ENCODE measurements around the gene RBPMS2. TPM values are rescaled to one million over a fixed set of nuclear protein-coding genes. Genes with fewer than 3 reads are reported as not detected.

RBPMS2 gene
- polyA plus RNA-seq, 1 of the 3 experiments (the other 2 are of a cell fraction), result 6.5 TPM

DNA sequence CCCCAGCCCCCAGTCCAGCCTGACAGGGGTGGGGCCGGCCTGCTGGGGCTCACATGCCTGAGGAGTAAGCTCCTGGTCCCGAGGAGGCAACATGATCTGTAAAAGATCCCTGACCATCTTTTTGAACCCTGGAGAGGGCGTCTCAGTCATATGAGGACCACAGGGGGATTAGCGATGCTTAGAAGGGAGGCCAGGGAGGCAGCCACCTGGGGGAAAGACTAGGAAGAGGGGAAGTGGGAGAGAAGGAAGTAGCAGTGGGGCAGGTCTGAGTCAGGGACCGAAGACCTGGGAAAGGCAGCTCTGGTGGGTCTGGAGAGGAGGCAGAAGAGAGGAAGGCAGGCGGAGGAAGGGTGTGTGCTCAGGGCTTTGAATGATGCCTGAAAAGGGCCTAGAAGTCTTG is 31.1 kb upstream of the RBPMS2 start:
- CTCF ChIA-PET, result interaction anchor here (0.9 to 9.5 kb wide), 4 partner anchors 57 to 120 kb away, joined by 3 to 286 read pairs (median 30); no protein-coding TSS in a partner anchor
- H3K27me3 ChIP-seq (ENCODE audit: insufficient read depth), result no peaks in the 10 kb centered on the region

More for the DNA sequence above, 31.1 kb upstream of the RBPMS2 start:
- H3K9me2 ChIP-seq, result no peaks in the 10 kb centered on the region
- TF ChIP-seq ELF1 (IDR thresholded peaks at IDR 0.05), result no peak
- no peak for TF ChIP-seq MXI1 (IDR thresholded peaks at IDR 0.05; ENCODE audit: low read depth, low read length)
- TF ChIP-seq TCF12 (IDR thresholded peaks at IDR 0.05), result no peak
- no peak for TF ChIP-seq SMC3 (IDR thresholded peaks at IDR 0.05; ENCODE audit: low read depth, low read length)
- TF ChIP-seq, protein P1, sequence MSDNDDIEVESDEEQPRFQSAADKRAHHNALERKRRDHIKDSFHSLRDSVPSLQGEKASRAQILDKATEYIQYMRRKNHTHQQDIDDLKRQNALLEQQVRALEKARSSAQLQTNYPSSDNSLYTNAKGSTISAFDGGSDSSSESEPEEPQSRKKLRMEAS (IDR thresholded peaks at IDR 0.05; ENCODE audit: low read depth), result no peak
- TF ChIP-seq, protein P2, sequence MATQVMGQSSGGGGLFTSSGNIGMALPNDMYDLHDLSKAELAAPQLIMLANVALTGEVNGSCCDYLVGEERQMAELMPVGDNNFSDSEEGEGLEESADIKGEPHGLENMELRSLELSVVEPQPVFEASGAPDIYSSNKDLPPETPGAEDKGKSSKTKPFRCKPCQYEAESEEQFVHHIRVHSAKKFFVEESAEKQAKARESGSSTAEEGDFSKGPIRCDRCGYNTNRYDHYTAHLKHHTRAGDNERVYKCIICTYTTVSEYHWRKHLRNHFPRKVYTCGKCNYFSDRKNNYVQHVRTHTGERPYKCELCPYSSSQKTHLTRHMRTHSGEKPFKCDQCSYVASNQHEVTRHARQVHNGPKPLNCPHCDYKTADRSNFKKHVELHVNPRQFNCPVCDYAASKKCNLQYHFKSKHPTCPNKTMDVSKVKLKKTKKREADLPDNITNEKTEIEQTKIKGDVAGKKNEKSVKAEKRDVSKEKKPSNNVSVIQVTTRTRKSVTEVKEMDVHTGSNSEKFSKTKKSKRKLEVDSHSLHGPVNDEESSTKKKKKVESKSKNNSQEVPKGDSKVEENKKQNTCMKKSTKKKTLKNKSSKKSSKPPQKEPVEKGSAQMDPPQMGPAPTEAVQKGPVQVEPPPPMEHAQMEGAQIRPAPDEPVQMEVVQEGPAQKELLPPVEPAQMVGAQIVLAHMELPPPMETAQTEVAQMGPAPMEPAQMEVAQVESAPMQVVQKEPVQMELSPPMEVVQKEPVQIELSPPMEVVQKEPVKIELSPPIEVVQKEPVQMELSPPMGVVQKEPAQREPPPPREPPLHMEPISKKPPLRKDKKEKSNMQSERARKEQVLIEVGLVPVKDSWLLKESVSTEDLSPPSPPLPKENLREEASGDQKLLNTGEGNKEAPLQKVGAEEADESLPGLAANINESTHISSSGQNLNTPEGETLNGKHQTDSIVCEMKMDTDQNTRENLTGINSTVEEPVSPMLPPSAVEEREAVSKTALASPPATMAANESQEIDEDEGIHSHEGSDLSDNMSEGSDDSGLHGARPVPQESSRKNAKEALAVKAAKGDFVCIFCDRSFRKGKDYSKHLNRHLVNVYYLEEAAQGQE (IDR thresholded peaks at IDR 0.05; ENCODE audit: low read depth, low read length), result no peak
- TF ChIP-seq, protein P3, sequence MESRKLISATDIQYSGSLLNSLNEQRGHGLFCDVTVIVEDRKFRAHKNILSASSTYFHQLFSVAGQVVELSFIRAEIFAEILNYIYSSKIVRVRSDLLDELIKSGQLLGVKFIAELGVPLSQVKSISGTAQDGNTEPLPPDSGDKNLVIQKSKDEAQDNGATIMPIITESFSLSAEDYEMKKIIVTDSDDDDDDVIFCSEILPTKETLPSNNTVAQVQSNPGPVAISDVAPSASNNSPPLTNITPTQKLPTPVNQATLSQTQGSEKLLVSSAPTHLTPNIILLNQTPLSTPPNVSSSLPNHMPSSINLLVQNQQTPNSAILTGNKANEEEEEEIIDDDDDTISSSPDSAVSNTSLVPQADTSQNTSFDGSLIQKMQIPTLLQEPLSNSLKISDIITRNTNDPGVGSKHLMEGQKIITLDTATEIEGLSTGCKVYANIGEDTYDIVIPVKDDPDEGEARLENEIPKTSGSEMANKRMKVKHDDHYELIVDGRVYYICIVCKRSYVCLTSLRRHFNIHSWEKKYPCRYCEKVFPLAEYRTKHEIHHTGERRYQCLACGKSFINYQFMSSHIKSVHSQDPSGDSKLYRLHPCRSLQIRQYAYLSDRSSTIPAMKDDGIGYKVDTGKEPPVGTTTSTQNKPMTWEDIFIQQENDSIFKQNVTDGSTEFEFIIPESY (IDR thresholded peaks at IDR 0.05; ENCODE audit: borderline replicate concordance, low read depth), result no peak
- TF ChIP-seq, protein P4, sequence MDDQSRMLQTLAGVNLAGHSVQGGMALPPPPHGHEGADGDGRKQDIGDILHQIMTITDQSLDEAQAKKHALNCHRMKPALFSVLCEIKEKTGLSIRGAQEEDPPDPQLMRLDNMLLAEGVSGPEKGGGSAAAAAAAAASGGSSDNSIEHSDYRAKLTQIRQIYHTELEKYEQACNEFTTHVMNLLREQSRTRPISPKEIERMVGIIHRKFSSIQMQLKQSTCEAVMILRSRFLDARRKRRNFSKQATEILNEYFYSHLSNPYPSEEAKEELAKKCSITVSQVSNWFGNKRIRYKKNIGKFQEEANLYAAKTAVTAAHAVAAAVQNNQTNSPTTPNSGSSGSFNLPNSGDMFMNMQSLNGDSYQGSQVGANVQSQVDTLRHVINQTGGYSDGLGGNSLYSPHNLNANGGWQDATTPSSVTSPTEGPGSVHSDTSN (IDR thresholded peaks at IDR 0.05), result no peak
- no peak for TF ChIP-seq FOSL2 (IDR thresholded peaks at IDR 0.05; ENCODE audit: borderline replicate concordance, low read depth)
- no peak for TF ChIP-seq GATA2 (CRISPR knock-in tag; IDR thresholded peaks at IDR 0.05)
- H3K79me2 ChIP-seq (ENCODE audit: insufficient read depth), result no peaks in the 10 kb centered on the region
- no peaks in the 10 kb centered on the region for H3F3A ChIP-seq (replicated peaks; ENCODE audit: insufficient read depth)
- WGBS (ENCODE audit: low lambda C conversion rate), result 73% methylated on average over 6 of the region's 6 CpGs
- no peak for DNase-seq
- no peak overlapping the region for H3K27ac ChIP-seq (ENCODE audit: low read depth in 2 of 2, low read length in 1 of 2)
- no peak overlapping the region for H3K9ac ChIP-seq
- no peaks in the 10 kb centered on the region for H3K36me3 ChIP-seq (replicated peaks in 1 of 2; ENCODE audit: control insufficient read depth in 1 of 2, insufficient read depth in 2 of 2, low read length in 1 of 2)
- H4K20me1 ChIP-seq (ENCODE audit: insufficient read depth), result no peaks in the 10 kb centered on the region
- H2AFZ ChIP-seq (ENCODE audit: low read depth), result no peak overlapping the region
- H3K4me3 ChIP-seq (ENCODE audit: low read depth in 2 of 2, low read length in 1 of 2), result no peak overlapping the region
- peaks cover 0 to 10% of the 10 kb centered on the region in 2 experiments; a peak in 1 of 4 replicates for H3K4me1 ChIP-seq (ENCODE audit: control insufficient read depth in 1 of 2, insufficient read depth in 2 of 2, low read depth in 1 of 2, low read length in 1 of 2)
- H3K9me3 ChIP-seq, result no peaks in the 10 kb centered on the region
- POLR2A ChIA-PET, result interaction anchor here (0.6 kb wide), 1 partner anchor 185 kb away, joined by 3 read pairs; no protein-coding TSS in a partner anchor
- no peak overlapping the region for H3K4me2 ChIP-seq
